SK-N-SH treated with all-trans-retinoic acid at 6 μM for 48 hours (cell line): ENCODE measurements around the gene UGGT2.
"Not testable (repeated sequence)": the region's sequence is repeated elsewhere in the genome, so short reads cannot be mapped to it uniquely, and the experiment has no call there.

ENCODE experiments used
- ATAC-seq: fragments of 200-7000 bp; cut with Tn5 transposase; 3 replicates; pipeline ENCODE4 v1.9.1; 2020; ENCODE audit warnings: mild to moderate bottlenecking, moderate library complexity
- CREB5 ChIP-seq: fragments of 250-450 bp; sonication (Bioruptor Pico); IDR thresholded peaks from 2 replicates; pipeline ENCODE4 v1.5.1; 2020; ENCODE audit warnings: low read depth, mild to moderate bottlenecking, moderate library complexity
- CSDC2 ChIP-seq: fragments of 250-450 bp; sonication (Bioruptor Pico); IDR thresholded peaks from 2 replicates; pipeline ENCODE4 v1.5.0; 2020; ENCODE audit warnings: mild to moderate bottlenecking, moderate library complexity
- CSRNP3 ChIP-seq: fragments of 250-450 bp; sonication (Bioruptor Pico); IDR thresholded peaks from 2 replicates; pipeline ENCODE4 v1.5.1; 2021; ENCODE audit warnings: mild to moderate bottlenecking, moderate library complexity
- ESRRG ChIP-seq: fragments of 250-450 bp; sonication (Bioruptor Pico); IDR thresholded peaks from 2 replicates; pipeline ENCODE4 v1.6.1; 2021; ENCODE audit warnings: mild to moderate bottlenecking
- GLIS3 ChIP-seq: fragments of 250-450 bp; sonication (Bioruptor Pico); IDR thresholded peaks from 2 replicates; pipeline ENCODE4 v1.5.0; 2020; ENCODE audit warnings: mild to moderate bottlenecking, moderate library complexity
- ISL1 ChIP-seq: fragments of 250-450 bp; sonication (Bioruptor Pico); IDR thresholded peaks from 2 replicates; pipeline ENCODE4 v2.1.2; 2022; ENCODE audit warnings: mild to moderate bottlenecking, moderate library complexity
- OSR1 ChIP-seq: fragments of 250-450 bp; sonication (Bioruptor Pico); IDR thresholded peaks from 2 replicates; pipeline ENCODE4 v1.8.0; 2022; ENCODE audit warnings: moderate library complexity, mild to moderate bottlenecking, inconsistent platforms
- PPARA ChIP-seq: fragments of 250-450 bp; sonication (Bioruptor Pico); IDR thresholded peaks from 2 replicates; pipeline ENCODE4 v1.5.0; 2020; ENCODE audit warnings: mild to moderate bottlenecking, borderline replicate concordance
- RARB ChIP-seq: fragments of 250-450 bp; sonication (Bioruptor Pico); IDR thresholded peaks from 2 replicates; pipeline ENCODE4 v1.8.0; 2021; ENCODE audit warnings: mild to moderate bottlenecking, moderate library complexity
- SNAI2 ChIP-seq: fragments of 250-450 bp; sonication (Bioruptor Pico); IDR thresholded peaks from 2 replicates; pipeline ENCODE4 v1.5.0; 2020; ENCODE audit warnings: mild to moderate bottlenecking, moderate library complexity
- TCF4 ChIP-seq: fragments of 250-450 bp; sonication (Bioruptor Pico); IDR thresholded peaks from 2 replicates; pipeline ENCODE4 v1.8.0; 2021; ENCODE audit warnings: mild to moderate bottlenecking, moderate library complexity, borderline replicate concordance
- TOX ChIP-seq: fragments of 250-450 bp; sonication (Bioruptor Pico); IDR thresholded peaks from 2 replicates; pipeline ENCODE4 v1.8.0; 2021; ENCODE audit warnings: mild to moderate bottlenecking, moderate library complexity, borderline replicate concordance
- TSHZ2 ChIP-seq: fragments of 250-450 bp; sonication (Bioruptor Pico); IDR thresholded peaks from 2 replicates; pipeline ENCODE4 v1.5.0; 2020; ENCODE audit warnings: mild to moderate bottlenecking, moderate library complexity
- ZC3H10 ChIP-seq: fragments of 250-450 bp; sonication (Bioruptor Pico); IDR thresholded peaks from 2 replicates; pipeline ENCODE4 v1.5.1; 2021; ENCODE audit warnings: mild to moderate bottlenecking, moderate library complexity
- ZFP3 ChIP-seq: fragments of 250-450 bp; sonication (Bioruptor Pico); IDR thresholded peaks from 2 replicates; pipeline ENCODE4 v1.5.0; 2020; ENCODE audit warnings: mild to moderate bottlenecking, moderate library complexity
- ZNF565 ChIP-seq: fragments of 450-650 bp; formaldehyde crosslinking; conservative IDR thresholded peaks from 2 replicates; pipeline ENCODE4 v1.5.0; 2020; ENCODE audit warnings: low read depth, mild to moderate bottlenecking, moderate library complexity
- ZNF70 ChIP-seq: fragments of 450-650 bp; formaldehyde crosslinking; IDR thresholded peaks from 2 replicates; pipeline ENCODE4 v1.5.0; 2020; ENCODE audit warnings: mild to moderate bottlenecking, moderate library complexity
- ZNF8 ChIP-seq: fragments of 450-650 bp; formaldehyde crosslinking; IDR thresholded peaks from 2 replicates; pipeline ENCODE4 v1.5.0; 2020; ENCODE audit warnings: mild to moderate bottlenecking, moderate library complexity

Gene UGGT2

GRCh38 chr13:95793018-95793555 lies 260.1 kb downstream of the UGGT2 start (continued):
- TF ChIP-seq TSHZ2 (CRISPR knock-in tag) (no peak), CSRNP3 (CRISPR knock-in tag) (no peak), PPARA (CRISPR knock-in tag) (no peak), ZFP3 (no peak), SNAI2 (no peak), ZNF70 (CRISPR knock-in tag) (no peak), GLIS3 (CRISPR knock-in tag) (no peak)

GRCh38 chr13:95791084-95791722 lies 262.0 kb downstream of the UGGT2 start:
- no peak for ATAC-seq
- TF ChIP-seq ZNF70 (CRISPR knock-in tag) (no peak), CSDC2 (no peak), TSHZ2 (CRISPR knock-in tag) (no peak)

GRCh38 chr13:95789315-95789714 lies 263.9 kb downstream of the UGGT2 start:
- not testable (repeated sequence) for ATAC-seq
- peak; percentile 94 for TF ChIP-seq ZNF8 (CRISPR knock-in tag)
- TF ChIP-seq, all 23 proteins: peak for 1; not testable (repeated sequence) for 22

- TF ChIP-seq ZNF565 (CRISPR knock-in tag) (no peak), CREB5 (CRISPR knock-in tag) (no peak), SNAI2 (no peak), ZC3H10 (CRISPR knock-in tag) (no peak), GLIS3 (CRISPR knock-in tag) (no peak), OSR1 (CRISPR knock-in tag) (no peak), RARB (CRISPR knock-in tag) (no peak), ZFP3 (no peak), TCF4 (CRISPR knock-in tag) (no peak), ESRRG (CRISPR knock-in tag) (no peak)
- ATAC-seq: no peak
Measured at GRCh38 chr13:95788100-95788463, 265.1 kb downstream of the UGGT2 start.

GRCh38 chr13:95787356-95788099 lies 265.7 kb downstream of the UGGT2 start:
- TF ChIP-seq ISL1 (CRISPR knock-in tag) (no peak), ZNF565 (CRISPR knock-in tag) (no peak), CSRNP3 (CRISPR knock-in tag) (no peak), TOX (CRISPR knock-in tag) (no peak), PPARA (CRISPR knock-in tag) (no peak)
- TF ChIP-seq, all 23 proteins: peak for 0
- ATAC-seq: no peak
